Measurements from ENCODE around the gene TRAPPC2L.

Gene TRAPPC2L

DNA sequence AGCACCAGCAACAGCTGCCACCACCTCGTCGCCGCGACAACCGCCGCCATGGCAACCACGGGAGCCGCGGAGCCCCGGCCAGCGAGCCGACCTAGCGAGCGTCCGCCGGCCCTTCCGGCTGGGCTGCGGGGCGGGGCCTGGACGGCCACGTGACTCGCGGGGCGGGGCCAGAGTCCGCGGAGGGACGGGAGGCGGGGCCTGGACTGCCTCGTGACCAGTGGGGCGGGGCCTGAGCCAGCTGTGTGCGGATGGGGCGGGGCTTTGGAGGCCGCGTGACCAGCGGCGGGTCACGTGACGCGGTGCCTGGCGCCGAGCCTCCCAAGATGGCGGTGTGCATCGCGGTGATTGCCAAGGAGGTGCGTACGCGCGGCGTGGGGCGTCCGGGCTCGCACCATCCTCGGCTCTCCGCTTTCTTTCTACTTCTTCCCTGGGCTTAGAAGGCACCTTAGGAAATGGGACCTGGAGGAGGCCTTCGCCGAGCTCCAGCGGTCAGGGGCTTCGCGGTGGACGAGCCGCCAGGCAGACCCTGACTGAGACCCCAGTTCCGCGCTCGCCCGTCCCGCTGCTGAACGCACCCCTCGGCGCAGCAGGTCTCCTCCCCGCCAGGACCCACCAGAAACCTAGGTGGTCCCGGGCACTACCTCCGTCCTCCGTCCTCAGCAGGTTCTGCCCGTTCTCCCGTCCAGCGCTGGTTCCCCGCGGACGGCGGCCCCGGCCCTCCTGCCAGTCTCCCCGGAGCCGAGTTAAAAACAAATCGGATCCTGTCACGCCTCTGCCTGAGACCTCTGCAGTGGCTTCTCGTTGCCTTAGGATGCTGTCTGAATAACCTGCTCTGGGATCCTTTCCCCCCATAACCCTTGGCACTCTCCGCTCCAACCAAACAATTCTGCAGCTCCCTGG lies at the start of gene TRAPPC2L, which contains the start of gene GALNS:
Gene TRAPPC2L (plus strand): TSS at position 300 of the 900 bp plus-strand sequence. CDS start 24 bp downstream, at position 324.
Gene GALNS (minus strand): TSS at position 120 of the 900 bp plus-strand sequence. CDS start 70 bp downstream, at position 50.
- FAIRE-seq (peak; percentile 97), DNase-seq (ENCODE audit: extremely low spot score, insufficient read length, low read depth) (peak; percentile 100)

GRCh38 chr16:88807142-88807625 lies 49.7 kb upstream of the TRAPPC2L start:
- DNase-seq (ENCODE audit: extremely low spot score, insufficient read length, low read depth) (no peak), FAIRE-seq (no peak)

DNA sequence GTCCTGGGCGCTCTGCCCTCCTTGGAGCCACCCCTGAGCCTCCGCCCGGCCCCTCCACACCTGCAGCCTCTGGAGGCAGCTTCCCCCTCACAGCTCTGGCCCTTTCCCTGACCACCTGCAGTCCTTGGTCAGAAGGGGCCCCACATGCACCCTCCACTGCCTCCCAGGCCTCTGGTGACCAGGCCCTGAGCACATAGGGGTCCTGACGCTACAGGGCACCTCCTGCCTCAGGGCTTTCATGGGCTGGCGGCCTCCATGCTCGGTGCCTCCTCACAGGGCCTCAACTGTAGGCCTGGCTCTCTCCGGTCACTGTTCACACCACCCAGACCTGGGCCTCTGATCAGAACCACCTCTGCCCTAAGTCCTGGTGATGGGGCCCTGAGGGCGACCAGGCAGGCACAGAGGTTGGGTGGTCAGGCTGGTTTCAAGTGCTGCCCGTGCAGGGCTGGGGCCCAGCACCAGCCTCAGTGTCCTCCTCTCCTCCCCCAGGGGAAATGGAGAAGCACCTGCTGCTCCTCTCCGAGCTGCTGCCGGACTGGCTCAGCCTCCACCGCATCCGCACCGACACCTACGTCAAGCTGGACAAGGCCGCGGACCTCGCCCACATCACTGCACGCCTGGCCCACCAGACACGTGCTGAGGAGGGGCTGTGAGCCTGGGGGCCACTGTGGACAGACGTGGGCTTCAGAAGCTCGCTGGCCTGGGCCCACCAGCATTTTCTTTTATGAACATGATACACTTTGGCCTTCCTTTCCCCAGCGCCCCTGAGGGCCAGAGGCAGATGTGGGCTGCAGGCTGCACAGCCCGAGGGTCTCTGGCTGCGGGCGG lies 49.1 kb upstream of the TRAPPC2L start:
- FAIRE-seq (no peak), DNase-seq (ENCODE audit: extremely low spot score, insufficient read length, low read depth) (no peak)

- FAIRE-seq (no peak), DNase-seq (ENCODE audit: extremely low spot score, insufficient read length, low read depth) (no peak)
These were observed 47.8 kb upstream of the TRAPPC2L start for GRCh38 chr16:88809068-88809675.

GRCh38 chr16:88809676-88810165 lies 47.2 kb upstream of the TRAPPC2L start:
- no peak for FAIRE-seq
- no peak for DNase-seq (ENCODE audit: extremely low spot score, insufficient read length, low read depth)

- DNase-seq (ENCODE audit: extremely low spot score, insufficient read length, low read depth) (no peak), FAIRE-seq (no peak)
These were observed 46.6 kb upstream of the TRAPPC2L start for GRCh38 chr16:88810166-88810911.

DNA sequence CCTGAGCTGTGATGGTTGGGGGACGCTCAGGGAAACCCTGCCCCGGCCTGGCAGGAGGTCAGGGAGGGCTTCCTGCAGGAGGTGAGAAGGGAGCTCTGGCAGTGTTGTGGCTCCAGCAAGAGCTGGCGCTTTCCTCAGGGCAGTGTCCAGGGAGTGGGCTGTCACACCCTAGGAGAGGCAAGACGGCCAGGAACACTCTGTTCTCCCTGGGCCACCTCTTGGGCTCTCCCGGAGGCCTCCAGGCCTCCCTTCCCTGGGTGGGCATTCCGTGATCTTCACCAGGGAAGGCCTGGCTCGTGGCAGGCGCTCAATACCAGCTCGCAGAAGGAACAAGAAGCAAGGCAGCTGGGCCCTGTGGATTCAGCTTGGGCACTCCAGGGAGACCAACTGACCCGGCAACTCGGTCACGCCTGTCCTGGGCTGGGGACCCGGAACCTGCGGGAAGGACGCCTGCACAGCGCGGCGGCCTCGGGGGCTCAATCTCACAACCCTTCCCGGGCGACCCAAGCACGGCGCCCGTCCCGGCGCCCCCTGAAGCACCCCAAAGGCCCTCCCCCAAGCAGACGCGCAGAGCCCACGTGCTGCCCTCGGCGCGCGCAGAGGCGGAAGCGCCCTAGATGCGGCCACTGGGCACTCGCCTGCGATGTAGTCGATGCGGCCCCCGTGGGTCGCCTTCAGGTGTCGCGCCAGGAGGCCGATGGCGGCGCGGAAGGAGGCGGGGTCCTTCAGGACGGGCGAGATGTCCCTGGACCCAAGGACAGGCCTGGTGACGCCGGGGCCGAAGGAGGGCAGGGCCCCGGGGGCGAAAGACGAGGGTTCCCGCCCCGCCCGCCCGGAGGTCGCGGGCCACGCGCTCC lies 45.8 kb upstream of the TRAPPC2L start:
- FAIRE-seq (peak; percentile 18), DNase-seq (ENCODE audit: extremely low spot score, insufficient read length, low read depth) (no peak)

DNA sequence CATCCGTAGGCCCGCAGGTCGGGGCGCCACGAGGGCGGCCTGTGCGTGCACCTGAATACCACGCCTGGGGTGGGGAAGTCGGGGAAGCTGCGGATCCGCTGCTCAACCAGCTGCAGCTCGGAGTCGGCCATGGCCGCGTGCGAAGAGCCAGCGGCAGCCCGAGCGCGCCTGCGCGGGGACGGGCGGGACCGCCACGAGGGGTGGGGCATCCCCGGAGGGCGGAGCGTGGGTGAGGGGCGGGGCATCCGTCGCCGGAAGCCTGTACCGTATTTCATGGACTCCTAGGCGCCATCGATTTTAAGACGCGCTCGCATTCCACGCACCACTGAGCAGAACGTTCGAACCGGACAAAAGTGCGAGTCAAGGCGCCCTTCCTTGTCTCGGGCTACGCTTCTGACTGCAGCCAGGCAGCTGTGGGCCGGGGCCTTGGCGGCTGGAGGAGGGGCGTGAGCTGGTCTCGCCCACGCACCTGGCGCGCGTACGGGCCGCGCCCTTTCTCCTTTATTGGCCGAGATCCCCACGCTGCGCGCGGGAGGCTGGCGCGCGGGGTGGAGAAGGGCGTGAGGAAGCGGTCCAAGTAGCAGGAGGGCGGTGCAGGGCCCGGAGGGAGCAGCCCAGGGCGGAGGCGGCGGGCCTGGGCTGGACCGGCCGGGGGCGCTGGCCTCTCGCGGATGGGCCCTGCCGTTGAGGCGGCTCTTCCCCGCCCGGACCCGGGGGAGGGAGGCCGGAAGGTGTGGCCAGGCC lies 45.0 kb upstream of the TRAPPC2L start, which contains the start of gene APRT:
Gene APRT (minus strand): TSS at position 160 of the 744 bp plus-strand sequence. CDS start 29 bp downstream, at position 131.
- FAIRE-seq, result peak; percentile 94
- peak; percentile 88 for DNase-seq (ENCODE audit: extremely low spot score, insufficient read length, low read depth)

- FAIRE-seq, result no peak
These were observed 44.2 kb upstream of the TRAPPC2L start for GRCh38 chr16:88812513-88813268.

DNA sequence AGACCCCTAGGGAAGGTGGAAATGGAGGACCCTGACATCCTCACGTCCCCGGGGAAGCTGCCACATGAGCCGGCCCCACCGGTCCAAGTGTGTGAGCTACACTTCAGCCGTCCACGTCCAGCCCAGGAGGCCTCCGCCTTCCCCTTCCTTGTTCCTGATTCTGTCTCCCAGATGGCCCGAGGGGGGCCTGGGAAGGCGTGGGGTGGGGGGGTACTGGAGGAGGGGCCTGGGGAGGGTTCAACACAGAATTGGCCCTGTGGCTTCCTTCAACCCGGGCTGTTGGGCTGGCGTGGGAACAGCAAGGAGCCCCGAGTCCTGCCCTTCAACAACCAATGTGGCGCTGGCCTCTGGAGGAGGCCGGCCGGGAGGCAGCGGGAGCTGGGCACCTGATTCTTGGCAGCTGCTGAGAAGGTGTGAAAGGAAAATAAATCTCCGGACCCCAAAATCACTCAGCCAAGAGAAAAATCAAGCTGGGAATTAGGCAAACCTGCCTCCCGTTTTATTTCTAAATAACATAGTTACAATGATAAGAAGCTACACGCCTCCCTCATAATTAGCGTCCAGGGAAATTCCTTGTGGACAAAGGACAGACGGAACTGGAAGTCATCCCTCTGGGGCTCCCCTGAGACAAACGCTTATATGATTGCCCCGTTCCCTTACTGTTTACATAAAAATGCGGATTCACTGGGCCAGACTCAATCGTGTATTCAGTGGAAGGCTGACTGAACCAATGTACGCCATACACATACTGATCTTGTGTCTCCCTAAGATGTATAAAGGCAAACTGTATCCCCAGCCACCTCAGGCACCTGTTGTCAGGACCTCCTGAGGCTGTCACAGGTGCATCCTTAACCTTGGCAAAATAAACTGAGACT lies 43.4 kb upstream of the TRAPPC2L start:
- no peak for FAIRE-seq
- no peak for DNase-seq (ENCODE audit: extremely low spot score, insufficient read length, low read depth)

More at GRCh38 chr16:88812513-88813268, 44.2 kb upstream of the TRAPPC2L start:
- DNase-seq (ENCODE audit: extremely low spot score, insufficient read length, low read depth), result no peak

DNA sequence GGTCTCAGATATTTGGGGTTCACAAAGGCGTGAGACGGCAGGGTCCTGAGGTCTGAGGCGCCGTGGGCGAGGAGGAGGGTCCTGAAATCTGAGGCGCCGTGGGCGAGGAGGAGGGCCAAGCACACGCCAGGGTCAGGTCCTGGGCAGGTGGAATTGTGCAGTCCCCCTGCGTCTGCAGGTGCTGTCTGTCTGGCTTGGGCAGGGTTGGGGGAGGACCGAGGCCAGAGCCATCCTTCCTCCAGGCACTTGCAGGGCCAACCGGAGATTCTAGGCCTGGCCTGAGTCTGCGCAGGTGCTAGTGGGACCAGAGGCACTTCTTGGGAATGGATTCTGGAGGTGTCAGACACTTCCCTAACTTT lies 42.8 kb upstream of the TRAPPC2L start:
- no peak for FAIRE-seq

DNA sequence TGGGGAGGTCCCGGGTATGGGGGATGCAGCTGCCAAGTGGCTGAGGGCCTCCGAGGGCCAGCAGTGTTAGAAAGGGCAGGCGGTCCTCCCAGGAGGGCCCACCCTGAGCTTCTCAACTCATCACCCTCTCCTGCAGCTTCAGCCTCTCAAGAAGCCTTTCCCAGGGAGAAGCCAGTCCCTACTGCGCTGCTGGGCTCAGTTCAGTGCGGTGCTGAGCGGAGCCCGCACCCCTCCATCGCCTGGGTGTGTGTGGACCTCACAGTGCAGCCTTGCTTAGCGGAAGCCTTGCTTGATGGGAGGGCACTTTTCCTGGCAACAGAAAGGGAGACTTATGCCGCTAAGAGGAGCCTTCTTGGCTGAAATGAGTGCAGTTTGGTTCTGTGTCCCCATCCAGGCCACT lies 41.7 kb upstream of the TRAPPC2L start:
- FAIRE-seq (no peak), DNase-seq (ENCODE audit: extremely low spot score, insufficient read length, low read depth) (no peak)

More for the DNA sequence above, 42.8 kb upstream of the TRAPPC2L start:
- no peak for DNase-seq (ENCODE audit: extremely low spot score, insufficient read length, low read depth)

- FAIRE-seq, result peak; percentile 54
- no peak for DNase-seq (ENCODE audit: extremely low spot score, insufficient read length, low read depth)
These were observed 40.9 kb upstream of the TRAPPC2L start for GRCh38 chr16:88815901-88816589.

GRCh38 chr16:88816736-88817535 lies 40.0 kb upstream of the TRAPPC2L start:
- no peak for FAIRE-seq
- DNase-seq (ENCODE audit: extremely low spot score, insufficient read length, low read depth), result no peak

Measured in GM18507 (cell line).